GM04504 (cell line): Measurements from ENCODE around the gene GK2.

ENCODE experiments used
- DNase-seq: peaks from one replicate; pipeline ENCODE4 v3.0.0-alpha.2; 2012; ENCODE audit warnings: low read depth

The GK2 gene

DNA sequence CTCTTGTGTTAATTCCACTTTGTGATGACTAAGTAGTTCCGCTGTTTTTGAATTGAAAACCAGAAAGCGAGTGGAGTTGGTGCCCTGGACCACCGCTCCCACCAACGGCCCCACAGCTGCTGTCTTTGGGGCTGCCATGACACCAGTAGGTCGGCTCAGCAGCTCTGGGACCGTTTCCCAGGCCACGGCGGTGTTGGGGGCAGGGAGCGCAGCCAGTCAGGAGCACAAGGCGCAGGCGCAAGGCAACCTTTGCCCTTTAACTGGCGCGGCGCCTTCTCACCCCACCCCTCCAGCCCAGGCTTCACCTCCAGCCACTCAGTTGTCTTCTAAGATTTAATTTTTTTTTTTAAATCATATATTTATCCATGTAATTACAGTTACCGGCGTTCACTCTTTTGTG is at the start of gene GK2:
Gene GK2 (minus strand): TSS at position 166 of the 400 bp plus-strand sequence. CDS start 28 bp downstream, at position 138.
- DNase-seq, result no peak

DNA sequence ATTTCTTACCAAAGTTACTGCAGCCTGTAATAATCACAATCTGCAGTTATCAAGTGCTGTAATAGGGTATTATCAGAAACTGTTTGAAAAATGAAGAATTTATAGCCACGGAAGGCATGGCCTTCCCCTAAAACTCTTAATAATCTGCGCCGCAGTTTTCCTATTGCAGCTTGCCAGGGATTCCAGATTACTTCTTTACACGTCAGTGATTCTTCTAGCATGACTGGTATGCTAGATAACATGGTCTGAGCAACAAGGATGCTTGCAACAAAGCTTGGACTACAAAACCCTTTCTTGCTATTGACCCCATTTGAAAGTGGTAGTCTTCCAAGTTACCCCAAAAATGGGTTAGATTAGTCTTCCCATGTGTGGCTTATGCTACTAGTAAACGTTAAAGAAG is 47.2 kb upstream of the GK2 start:
- DNase-seq, result no peak

- DNase-seq, result no peak
Measured at GRCh38 chr4:79454656-79455055, 46.6 kb upstream of the GK2 start.

DNA sequence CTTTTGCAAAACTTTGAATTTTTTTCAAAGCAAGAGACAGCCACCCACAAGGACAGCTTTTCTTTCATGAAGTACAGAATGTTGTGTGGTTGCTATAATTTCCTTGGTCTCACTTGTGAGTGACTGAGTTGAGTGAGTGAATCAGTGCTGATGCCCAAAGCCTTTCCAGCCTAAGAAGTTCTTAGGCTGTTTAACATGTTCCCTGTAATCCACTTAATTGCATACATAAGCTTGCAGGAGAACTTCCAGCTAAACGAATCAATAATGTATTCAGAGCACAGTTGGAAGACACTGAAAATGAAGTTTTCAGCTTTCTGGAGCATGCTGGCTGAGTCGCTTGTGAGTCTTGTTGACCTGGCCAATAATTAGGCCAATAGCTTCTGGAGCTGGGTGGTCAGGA is 42.0 kb upstream of the GK2 start:
- DNase-seq, result no peak

DNA sequence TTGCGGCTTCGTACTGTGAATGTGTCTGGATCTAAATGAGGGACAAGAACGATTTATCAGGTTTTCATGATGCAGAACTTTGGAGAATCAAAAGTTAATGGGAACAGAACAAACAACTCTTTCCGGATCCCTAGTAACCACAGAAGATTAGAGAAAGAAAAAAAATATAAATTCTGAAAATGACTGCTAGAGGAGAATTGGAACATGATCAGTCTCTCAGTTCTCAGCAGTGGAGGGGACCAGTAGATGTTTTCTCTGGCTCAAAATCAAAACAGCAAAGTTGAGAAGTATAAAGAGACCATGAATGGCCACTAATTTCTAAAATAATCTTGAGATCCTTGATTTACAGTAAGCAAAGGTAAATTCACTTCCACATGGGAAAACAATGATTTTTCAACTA is 38.1 kb upstream of the GK2 start:
- no peak for DNase-seq

DNA sequence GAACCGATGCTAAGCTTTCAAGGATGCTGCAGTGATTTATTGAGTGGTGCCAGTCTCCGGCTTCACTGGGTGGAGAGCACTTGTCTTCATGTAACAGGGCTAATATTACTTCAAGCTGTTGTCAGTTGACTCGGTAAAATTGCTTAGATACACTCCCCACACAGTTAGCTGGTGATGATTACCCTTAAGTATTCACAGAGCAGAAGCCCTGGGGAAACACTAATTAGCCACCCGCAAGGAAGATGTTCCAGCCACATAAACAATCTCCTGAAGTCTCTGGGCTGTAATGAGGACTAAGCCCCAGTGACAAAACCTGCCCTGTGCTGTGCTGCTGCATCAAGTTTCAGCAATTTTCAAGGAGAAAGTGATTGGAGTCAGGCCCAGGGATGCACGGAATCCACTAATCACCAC is 37.3 kb upstream of the GK2 start:
- DNase-seq, result no peak

DNA sequence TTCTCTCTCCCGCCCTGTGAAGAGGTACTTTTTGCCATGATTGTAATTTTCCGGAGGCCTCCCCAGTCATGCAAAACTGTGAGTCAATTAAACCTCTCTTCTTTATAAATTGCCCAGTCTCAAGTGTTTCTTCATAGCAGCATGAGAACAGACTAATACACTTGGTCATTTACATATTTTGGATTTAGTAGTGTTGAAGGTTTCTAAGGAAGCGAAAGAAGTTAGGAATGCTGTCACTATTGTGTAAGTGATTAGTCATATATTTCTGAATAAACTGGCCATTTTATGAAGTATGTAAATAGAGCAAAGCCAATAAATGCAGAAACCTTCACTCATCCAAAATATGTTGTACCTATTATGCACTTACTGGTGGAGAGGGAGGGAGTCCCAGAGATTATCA is 34.4 kb upstream of the GK2 start:
- DNase-seq, result no peak

DNA sequence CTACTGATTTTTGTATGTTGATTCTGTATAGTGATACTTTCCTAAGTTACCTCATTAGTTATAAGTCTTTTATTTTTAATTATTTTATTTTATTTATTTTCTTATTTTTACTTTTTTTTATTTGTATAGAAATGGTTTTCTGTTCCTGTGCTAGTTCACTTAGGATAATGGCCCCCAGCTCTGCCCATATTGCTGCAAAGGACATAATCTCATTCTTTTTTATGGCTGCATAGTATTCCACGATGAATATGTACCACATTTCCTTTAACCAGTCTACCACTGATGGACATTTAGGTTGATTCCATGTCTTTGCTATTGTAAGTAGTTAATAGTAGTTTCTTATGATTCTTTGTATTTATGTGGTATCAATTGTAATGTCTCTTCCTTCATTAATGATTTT is 31.5 kb upstream of the GK2 start:
- no peak for DNase-seq

DNA sequence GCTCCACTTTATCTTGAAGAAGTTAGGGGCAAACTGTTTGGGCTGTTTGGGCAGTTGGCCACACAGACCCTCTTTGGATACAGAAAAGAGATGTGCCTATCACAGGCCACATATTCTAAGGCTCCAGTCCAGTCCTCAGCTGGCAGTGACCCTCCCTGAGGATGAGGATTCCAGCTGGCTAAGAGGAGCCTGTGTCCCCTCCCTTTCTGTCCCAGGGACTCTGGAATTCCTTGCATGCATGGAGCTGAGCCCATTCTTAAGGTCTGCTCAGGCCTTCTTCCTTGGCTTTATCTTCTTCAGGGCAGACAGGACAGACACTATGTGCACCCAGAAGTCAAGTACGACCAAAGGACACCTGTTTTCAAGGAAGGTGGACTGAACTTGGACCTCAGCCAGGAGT is 23.8 kb upstream of the GK2 start:
- DNase-seq, result no peak

DNA sequence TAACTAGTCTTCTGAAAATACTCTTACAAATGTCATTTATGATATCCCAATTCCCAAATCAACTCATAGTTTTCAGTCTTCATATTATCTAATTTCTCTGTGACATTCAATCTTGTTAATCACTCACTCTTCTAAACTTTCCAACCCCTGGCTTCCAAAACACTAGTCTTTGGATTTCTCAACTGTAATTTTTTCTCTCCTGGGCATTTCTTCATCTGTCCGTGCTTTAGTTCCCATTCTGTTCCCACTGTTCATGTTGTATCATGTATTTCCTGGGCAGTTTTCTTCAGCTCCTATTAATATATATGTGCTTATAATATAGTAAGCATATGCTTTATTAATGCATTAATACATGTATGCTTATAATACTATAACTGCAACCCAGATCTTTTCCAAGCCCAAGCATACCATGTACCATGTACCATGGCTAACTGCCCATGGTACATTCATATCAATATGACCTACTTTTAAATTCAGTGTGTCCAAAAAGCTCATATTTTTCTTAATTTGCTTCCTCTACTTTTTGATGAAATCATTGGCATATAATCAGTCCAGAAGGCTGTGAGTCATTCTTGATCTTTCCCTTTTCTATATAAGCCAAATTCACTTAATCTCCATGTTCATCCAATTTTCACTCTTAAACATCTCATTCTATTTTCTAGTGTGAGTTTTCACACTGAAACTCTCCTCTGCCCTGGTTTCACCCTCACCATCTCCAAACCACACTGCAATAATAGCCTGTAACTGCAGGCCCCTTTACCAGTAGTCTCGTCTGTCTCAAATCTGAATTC is 21.3 kb upstream of the GK2 start:
- no peak for DNase-seq

DNA sequence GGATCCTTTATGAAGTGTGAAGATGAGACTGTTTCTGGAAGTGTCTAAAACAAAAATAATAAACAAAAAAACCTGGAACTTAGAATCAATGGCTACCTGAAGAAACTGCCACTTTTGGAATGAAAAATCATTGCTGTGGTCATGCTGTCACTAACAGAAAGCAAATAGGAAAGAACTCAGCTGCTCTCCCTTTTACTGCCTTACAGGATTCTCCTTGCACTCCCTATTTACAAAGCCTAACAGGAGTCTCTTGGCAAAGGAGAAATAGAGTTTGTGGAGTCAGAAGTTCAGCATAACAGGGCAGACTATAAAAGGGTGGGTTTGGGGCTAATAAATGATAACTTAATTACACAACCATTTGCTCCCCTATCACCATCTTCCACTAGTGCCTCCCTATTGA is 19.0 kb upstream of the GK2 start:
- DNase-seq, result no peak

- DNase-seq, result no peak
Measured at GRCh38 chr4:79425586-79425985, 17.6 kb upstream of the GK2 start.

DNA sequence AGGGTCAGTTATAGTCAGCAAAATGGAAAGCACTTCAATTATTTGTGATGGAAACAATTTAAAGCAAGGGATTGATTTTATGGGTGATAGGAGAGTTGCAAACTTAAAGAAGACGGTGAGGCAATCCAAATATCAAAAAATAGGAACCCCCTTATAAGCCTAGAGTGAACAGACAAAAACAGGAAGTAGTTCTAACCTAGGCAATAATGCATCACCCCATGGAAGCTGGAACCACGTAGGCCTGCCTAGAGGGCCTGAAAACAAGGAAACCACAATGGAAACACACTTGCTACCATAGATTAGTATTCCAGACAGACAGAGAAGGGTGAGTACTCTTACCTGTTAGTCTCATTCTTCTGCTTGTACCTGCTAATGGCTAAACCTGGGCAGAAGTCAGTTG is 13.5 kb upstream of the GK2 start:
- DNase-seq, result no peak

- DNase-seq, result no peak
Measured at GRCh38 chr4:79413886-79414285, 5.9 kb upstream of the GK2 start.

DNA sequence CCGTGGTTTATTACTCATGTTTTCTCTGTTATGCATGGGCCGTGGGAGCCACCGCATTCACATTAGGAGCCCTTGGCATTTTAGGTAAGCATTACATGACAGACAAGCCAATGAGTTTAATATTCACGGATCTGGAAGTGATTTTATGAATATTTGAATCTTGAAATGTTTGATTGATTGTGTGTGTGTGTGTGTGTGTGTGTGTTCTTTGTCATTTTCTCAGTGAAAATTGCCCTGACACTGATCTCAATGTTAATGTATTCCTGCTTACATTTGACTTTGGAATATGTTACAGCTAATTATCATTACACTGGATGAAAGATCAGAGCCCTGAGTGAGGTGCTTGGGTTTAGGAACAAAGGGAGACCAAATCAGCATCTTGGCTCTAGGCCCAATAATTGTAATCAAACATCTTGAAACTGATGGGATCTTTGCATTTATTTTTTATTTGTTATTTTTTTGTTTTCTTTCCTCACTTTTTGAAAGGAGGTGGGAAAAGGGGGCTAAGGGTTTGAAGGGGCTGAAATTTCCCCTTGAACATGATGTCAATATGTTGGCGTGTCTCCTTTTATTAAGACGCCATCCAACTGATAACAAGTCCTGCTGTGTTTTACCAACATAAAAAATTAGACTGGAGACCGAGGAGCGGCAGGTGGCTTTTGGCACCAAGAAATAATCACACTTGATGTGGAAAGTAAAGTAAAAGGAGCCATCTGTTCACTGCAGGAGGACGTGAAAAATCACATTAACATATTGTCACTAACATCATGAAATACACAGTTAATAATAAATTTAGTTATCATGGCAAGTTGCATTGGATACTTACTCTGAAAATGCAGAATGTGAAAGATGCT is 5.2 kb upstream of the GK2 start:
- no peak for DNase-seq

- DNase-seq, result no peak
Measured at GRCh38 chr4:79404666-79405065, 3.4 kb downstream of the GK2 start.

DNA sequence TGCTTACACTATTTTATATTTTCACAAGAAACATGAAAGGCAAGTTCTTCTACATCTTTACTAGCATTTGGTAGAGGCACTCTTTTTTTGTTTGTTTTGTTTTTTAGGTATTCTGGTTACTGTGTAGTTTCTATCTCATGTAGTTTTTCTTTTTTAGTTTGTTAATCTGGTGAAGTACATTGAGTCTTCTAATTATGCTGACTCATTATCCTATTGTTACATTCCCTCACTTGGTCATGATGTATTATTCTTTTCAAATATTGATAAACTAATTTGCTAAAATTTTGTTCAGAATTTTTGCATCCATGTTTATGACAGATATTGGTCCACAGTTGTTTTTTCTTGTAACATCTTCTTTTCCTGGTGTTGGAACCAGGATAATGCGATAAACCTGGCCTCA is 4.7 kb downstream of the GK2 start:
- no peak for DNase-seq

DNA sequence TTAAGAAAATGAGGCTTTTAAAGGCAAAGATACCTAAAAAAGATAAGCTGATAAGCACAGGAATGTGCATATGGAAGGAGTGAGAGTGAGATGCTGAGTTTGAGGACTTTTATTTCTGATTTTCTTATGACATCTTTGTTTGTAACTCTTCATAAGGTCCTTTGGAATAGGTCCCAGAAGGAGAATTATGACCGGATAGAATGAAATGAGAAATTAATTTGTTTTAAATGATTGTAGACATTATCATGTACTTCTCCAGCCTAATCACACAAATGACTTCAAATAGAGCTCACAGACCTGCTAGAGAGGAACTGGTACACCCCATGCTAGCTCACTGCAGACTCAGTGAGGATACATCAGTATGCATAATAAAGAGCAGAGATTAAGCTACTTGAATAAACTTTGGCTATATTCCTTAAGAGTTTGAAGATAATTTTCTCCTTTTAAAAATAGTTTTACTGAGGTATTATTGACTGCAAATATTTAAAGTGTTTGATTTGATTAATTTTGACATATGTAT is 5.6 kb downstream of the GK2 start:
- no peak for DNase-seq

DNA sequence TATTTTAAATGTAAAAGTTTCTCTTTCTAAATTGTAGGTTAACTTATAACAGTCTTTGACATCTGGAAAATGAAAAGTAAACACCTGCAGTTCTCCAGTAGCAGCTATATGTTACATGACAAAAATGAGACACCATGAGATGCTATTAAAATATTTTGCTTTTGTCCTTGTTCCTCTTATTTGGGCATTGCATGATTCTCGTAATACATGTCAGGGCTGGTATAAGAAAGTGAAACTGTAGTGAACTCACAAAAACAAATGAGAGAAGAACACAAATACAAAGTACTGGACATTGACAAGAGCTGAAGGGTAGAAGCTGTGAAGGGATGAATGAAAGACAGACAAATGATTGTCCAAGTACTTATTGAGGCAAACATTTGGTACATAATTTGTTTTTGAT is 9.0 kb downstream of the GK2 start:
- DNase-seq, result no peak

DNA sequence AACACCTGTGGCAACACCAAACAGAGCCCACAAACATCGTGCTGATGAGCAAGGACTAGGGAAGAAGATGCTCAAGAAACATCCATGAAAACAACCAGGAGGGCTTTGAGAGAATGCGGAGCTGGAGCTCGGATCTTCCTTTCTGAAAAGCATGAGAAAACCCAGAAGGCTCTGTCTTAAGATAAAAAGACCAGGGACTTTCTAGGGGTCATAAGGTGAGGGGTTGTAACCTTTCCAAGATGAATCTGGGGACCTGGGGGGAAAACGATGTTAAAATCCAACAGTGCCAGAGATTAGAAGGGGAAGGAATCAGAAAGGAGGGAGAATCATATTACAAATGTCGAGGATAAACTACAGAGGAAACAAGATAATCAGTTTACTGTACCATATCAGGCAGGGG is 10.1 kb downstream of the GK2 start:
- no peak for DNase-seq

DNA sequence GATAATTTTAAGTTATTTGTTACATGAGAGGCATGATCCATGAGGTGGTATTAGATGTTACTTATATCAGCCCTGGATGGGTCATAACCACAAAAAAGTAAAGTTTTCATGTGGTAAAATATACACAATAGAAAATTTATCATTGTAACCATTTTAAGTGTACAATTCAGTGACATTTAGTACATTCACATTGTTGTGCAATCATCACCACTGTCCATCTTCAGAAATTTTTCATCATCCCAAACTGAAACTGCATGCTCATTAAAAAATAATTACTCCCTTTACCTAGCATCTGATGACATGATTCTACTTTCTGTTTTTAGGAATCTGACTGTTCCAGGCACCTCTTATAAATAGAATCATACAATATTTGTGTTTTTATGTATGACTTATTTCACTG is 11.2 kb downstream of the GK2 start:
- DNase-seq, result no peak

- no peak for DNase-seq
Measured at GRCh38 chr4:79395841-79396240, 12.2 kb downstream of the GK2 start.

GRCh38 chr4:79390890-79391289 is 17.1 kb downstream of the GK2 start:
- no peak for DNase-seq
